Measurements from ENCODE around the gene BRAF. TPM values are rescaled to one million over a fixed set of nuclear protein-coding genes. Genes with fewer than 3 reads are reported as not detected.

BRAF gene
- total and polyA plus RNA-seq, 2 of the 8 experiments (the other 6 are each of a cell fraction or from before 2014, with no cell fraction given) = 11.4 to 32.6 TPM

GRCh38 chr7:140889150-140889549 is 35.6 kb downstream of the BRAF start:
- H4K20me1 ChIP-seq (replicated peaks in 1 of 2; ENCODE audit: control insufficient read depth in 1 of 2, insufficient read depth in 2 of 2, low read length in 2 of 2) = peaks cover 0 to 5% of the 10 kb centered on the region in 2 experiments
- peaks cover 3 to 93% of the 10 kb centered on the region in 2 experiments; a peak in 3 of 4 replicates for H3K79me2 ChIP-seq (ENCODE audit: control insufficient read depth in 1 of 2, insufficient read depth in 2 of 2, low read length in 2 of 2)
- no peak overlapping the region for H3K56ac ChIP-seq (replicated peaks; ENCODE audit: insufficient read length, low read depth, low read length)
- no peak overlapping the region for H3K23ac ChIP-seq (ENCODE audit: insufficient read length)
- ChIA-PET CTCF (ENCODE audit: partially characterized antibody) (interaction anchor here (0.7 to 1.8 kb wide), 5 partner anchors 10 to 761 kb away, joined by 3 to 5 read pairs (median 3); no protein-coding TSS in a partner anchor), POLR2A (ENCODE audit: partially characterized antibody) (no interaction called here)
- FAIRE-seq = no peak
- 87% methylated on average over 1 of the region's 1 CpG; no CpG with 5 or more reads in 1 of the 2 experiments for WGBS, 2 experiments (ENCODE audit: extremely low coverage in 1 of 2, insufficient coverage in 1 of 2, insufficient read length in 1 of 2, insufficient replicate concordance in 2 of 2, low coverage in 1 of 2, low lambda C conversion rate in 2 of 2, missing lambda C conversion rate in 1 of 2)
- no peak overlapping the region for H3K14ac ChIP-seq (ENCODE audit: insufficient read length)
- H3K9me3 ChIP-seq (ENCODE audit: insufficient read depth in 2 of 2, low read depth in 1 of 2, low read length in 1 of 2) = no peaks in the 10 kb centered on the region
- DNase-seq (ENCODE audit: low read depth in 1 of 2, low spot score in 2 of 2) = no peak
- no peak overlapping the region for H2BK120ac ChIP-seq (replicated peaks; ENCODE audit: low read depth, low read length)
- H3K27me3 ChIP-seq (replicated peaks in 1 of 4; ENCODE audit: control insufficient read depth in 3 of 4, extremely low read depth in 1 of 4, insufficient read depth in 3 of 4, low read length in 3 of 4) = no peaks in the 10 kb centered on the region
- H4K8ac ChIP-seq (ENCODE audit: extremely low read depth, insufficient read depth, low read length) = no peak overlapping the region
- no peak overlapping the region for H3K27ac ChIP-seq (ENCODE audit: low read depth, low read length)
- H3K23me2 ChIP-seq (ENCODE audit: low read depth, low read length) = no peaks in the 10 kb centered on the region
- H3K36me3 ChIP-seq (ENCODE audit: control insufficient read depth in 2 of 4, insufficient read depth in 4 of 4, low read length in 3 of 4) = no peaks in the 10 kb centered on the region
- no peak overlapping the region for H2BK12ac ChIP-seq (ENCODE audit: low read depth, low read length)
- peaks cover 4% of the 10 kb centered on the region for H3K79me1 ChIP-seq (ENCODE audit: low read depth, low read length)
- H4K5ac ChIP-seq (ENCODE audit: insufficient read length, low read depth, low read length) = no peak overlapping the region
- H2BK20ac ChIP-seq (ENCODE audit: low read length) = no peak overlapping the region
- H2BK15ac ChIP-seq (ENCODE audit: low read length) = no peak overlapping the region
- H2AFZ ChIP-seq (ENCODE audit: low read length) = no peak overlapping the region
- H3K4me1 ChIP-seq (replicated peaks in 1 of 4; ENCODE audit: control insufficient read depth in 3 of 4, insufficient read depth in 4 of 4, low read length in 3 of 4) = peaks cover 0 to 3% (median 0%) of the 10 kb centered on the region in 4 experiments; a peak in 2 of 7 replicates
- H2AK5ac ChIP-seq (ENCODE audit: low read depth, low read length) = no peak overlapping the region
- H3K9ac ChIP-seq (replicated peaks in 1 of 4; ENCODE audit: extremely low read depth in 1 of 4, low read depth in 3 of 4, low read length in 3 of 4) = no peak overlapping the region
- TF ChIP-seq POLR2A (IDR thresholded peaks at IDR 0.05; ENCODE audit: control extremely low read depth in 1 of 2, low read depth in 2 of 2, low read length in 2 of 2) = no peak
- no peak for TF ChIP-seq HDAC6 (IDR thresholded peaks at IDR 0.05; ENCODE audit: low read depth, low read length)
- no peak for TF ChIP-seq SP4 (IDR thresholded peaks at IDR 0.05; ENCODE audit: low read length)
- TF ChIP-seq CHD1 (IDR thresholded peaks at IDR 0.05; ENCODE audit: low read depth, low read length) = no peak
- TF ChIP-seq SIRT6 (IDR thresholded peaks at IDR 0.05; ENCODE audit: low read length) = no peak
- no peak for TF ChIP-seq NANOG (IDR thresholded peaks at IDR 0.05; ENCODE audit: insufficient read depth, low read depth, low read length, poor library complexity, severe bottlenecking)
- TF ChIP-seq ZNF274 (IDR thresholded peaks at IDR 0.05; ENCODE audit: borderline replicate concordance, extremely low read depth, low read length) = no peak
- H4K91ac ChIP-seq (replicated peaks; ENCODE audit: insufficient read length, low read length) = no peak overlapping the region
- no peak overlapping the region for H3K4me2 ChIP-seq (ENCODE audit: insufficient read depth in 1 of 2, low read depth in 2 of 2, low read length in 2 of 2)
- no peak overlapping the region for H2BK5ac ChIP-seq (ENCODE audit: low read depth, low read length)
- H3K4ac ChIP-seq (replicated peaks; ENCODE audit: insufficient read length, low read depth, low read length) = no peak overlapping the region
- no peak overlapping the region for H3K4me3 ChIP-seq (ENCODE audit: extremely low read depth in 1 of 4, insufficient read depth in 2 of 4, low read depth in 3 of 4, low read length in 4 of 4)
- H3K18ac ChIP-seq (ENCODE audit: extremely low read depth, low read length) = no peak overlapping the region
